BE2C (cell line): ENCODE measurements around the gene DXO.

Experiments
- DNase-seq: peaks from one replicate; pipeline ENCODE4 v3.0.0-alpha.2; 2020
- H3K27me3 ChIP-seq: fragments of 250-450 bp; sonication (Bioruptor Pico); 2 replicates; pipeline ENCODE4 v1.5.1; 2020; ENCODE audit warnings: mild to moderate bottlenecking
- H3K36me3 ChIP-seq: fragments of 250-450 bp; sonication (Bioruptor Pico); 2 replicates; pipeline ENCODE4 v1.5.1; 2020; ENCODE audit warnings: mild to moderate bottlenecking
- H3K4me1 ChIP-seq: fragments of 250-450 bp; sonication (Bioruptor Pico); 2 replicates; pipeline ENCODE4 v1.5.1; 2020
- H3K4me3 ChIP-seq: 2 replicates; pipeline ENCODE4 v1.5.1; 2011; ENCODE audit warnings: low read depth, low read length
- H3K9me3 ChIP-seq: fragments of 250-450 bp; sonication (Bioruptor Pico); 2 replicates; pipeline ENCODE4 v1.5.1; 2020
- TF ChIP-seq, protein P1 (sequence below): IDR thresholded peaks from 2 replicates; pipeline ENCODE4 v1.5.1; 2012; ENCODE audit warnings: mild to moderate bottlenecking, low read depth, low read length

The DXO gene

DNA sequence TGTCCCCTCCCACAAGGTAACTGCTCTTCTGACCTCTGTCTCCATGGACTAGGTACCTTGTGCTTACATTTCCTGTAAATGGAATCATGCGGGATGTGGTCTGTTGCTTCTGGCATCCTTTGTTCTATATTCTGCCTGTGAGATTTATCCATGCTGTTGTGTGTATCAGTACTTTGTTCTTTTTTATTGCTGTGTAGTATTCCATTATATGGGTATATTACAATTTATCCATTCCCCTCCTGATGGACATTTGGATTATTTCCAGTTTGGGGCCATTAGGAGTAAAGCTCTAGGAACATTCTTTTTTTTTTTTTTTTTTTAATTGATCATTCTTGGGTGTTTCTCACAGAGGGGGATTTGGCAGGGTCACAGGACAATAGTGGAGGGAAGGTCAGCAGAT, 41.0 kb downstream of the DXO start:
- Histone ChIP-seq H3K36me3 (no peaks in the 10 kb centered on the region), H3K9me3 (no peaks in the 10 kb centered on the region; the same call in 1 of the 2 replicates), H3K4me3 (no peak overlapping the region), H3K4me1 (no peaks in the 10 kb centered on the region), H3K27me3 (no peaks in the 10 kb centered on the region)
- DNase-seq = no peak
- TF ChIP-seq, protein P1, sequence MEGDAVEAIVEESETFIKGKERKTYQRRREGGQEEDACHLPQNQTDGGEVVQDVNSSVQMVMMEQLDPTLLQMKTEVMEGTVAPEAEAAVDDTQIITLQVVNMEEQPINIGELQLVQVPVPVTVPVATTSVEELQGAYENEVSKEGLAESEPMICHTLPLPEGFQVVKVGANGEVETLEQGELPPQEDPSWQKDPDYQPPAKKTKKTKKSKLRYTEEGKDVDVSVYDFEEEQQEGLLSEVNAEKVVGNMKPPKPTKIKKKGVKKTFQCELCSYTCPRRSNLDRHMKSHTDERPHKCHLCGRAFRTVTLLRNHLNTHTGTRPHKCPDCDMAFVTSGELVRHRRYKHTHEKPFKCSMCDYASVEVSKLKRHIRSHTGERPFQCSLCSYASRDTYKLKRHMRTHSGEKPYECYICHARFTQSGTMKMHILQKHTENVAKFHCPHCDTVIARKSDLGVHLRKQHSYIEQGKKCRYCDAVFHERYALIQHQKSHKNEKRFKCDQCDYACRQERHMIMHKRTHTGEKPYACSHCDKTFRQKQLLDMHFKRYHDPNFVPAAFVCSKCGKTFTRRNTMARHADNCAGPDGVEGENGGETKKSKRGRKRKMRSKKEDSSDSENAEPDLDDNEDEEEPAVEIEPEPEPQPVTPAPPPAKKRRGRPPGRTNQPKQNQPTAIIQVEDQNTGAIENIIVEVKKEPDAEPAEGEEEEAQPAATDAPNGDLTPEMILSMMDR = no peak

DNA sequence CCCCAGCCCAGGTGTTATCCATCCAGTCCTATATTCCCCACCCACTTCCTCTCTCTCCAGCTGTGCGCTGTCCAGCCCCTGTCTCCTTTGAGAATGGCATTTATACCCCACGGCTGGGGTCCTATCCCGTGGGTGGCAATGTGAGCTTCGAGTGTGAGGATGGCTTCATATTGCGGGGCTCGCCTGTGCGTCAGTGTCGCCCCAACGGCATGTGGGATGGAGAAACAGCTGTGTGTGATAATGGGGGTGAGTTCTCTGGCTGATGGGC, 43.3 kb downstream of the DXO start:
- Histone ChIP-seq H3K36me3 (no peaks in the 10 kb centered on the region), H3K9me3 (no peaks in the 10 kb centered on the region; the same call in 1 of the 2 replicates), H3K4me3 (no peak overlapping the region), H3K4me1 (no peaks in the 10 kb centered on the region), H3K27me3 (no peaks in the 10 kb centered on the region)
- TF ChIP-seq, protein P1 = no peak
- DNase-seq = no peak

DNA sequence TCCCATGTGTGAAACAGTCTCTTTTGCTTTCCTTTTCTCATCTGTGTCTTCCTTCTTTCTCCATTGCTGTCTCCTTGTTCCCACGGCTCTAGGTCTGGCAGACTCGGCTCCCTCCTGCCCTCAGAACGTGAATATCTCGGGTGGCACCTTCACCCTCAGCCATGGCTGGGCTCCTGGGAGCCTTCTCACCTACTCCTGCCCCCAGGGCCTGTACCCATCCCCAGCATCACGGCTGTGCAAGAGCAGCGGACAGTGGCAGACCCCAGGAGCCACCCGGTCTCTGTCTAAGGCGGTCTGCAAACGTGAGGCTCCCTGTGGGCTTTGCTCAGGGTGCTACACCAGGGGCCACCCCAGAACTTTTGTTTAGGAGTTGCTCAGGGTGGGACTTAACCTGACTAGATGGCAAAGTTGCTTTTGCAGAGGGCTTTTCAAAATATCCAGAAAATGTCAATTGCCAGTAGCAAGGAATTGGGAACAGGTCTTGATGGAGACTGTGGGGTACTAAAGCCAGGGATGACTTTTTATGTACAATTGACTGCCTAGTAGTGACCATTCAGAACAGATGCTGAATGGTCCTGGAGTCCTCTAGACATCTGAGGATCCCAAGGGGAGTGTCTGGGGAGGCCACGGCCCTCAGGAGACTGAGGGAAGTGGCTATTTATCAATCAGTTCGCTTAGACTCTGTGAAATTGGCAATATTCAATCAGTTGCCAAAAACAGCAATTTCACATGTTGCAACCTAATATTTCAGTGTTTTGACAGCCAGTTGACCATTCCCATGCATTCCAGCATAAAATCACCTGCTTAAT, 43.9 kb downstream of the DXO start:
- Histone ChIP-seq H3K4me1 (no peaks in the 10 kb centered on the region), H3K27me3 (no peaks in the 10 kb centered on the region), H3K36me3 (no peaks in the 10 kb centered on the region), H3K4me3 (no peak overlapping the region), H3K9me3 (no peaks in the 10 kb centered on the region; the same call in 1 of the 2 replicates)
- TF ChIP-seq, protein P1 = no peak
- no peak for DNase-seq

DNA sequence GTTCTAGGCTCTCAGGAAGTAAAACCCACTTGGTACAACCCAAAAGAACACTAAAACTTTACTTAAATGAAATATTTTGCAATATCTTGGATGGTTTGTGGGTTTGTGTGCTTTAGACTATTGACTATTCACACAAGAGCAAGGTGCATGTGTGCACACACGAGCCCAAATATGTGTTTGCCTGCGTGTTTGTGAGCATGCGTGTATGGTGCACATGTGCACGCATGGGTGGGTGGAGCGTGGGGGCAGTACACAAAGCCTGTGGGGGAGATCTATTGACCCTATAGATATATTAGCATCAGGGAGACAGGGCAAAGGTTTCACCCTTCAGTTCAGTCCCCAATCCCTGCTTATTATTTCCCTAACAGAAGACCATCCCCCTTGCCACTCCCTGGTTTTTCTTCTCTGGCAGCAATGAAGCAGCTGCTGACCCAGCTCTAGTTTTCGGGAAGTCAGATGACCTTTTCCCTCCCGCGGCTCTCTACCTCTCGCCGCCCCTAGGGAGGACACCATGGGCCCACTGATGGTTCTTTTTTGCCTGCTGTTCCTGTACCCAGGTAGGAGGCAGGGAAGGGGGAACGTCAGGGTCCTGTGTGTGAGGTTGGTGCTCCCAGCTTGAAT, 44.6 kb downstream of the DXO start, which contains the start of gene C2:
Gene C2, plus strand, starts transcription at position 476 of the 621 bp plus-strand sequence. Its CDS starts 36 bp downstream, at position 512.
- Histone ChIP-seq H3K4me1 (no peaks in the 10 kb centered on the region), H3K9me3 (no peaks in the 10 kb centered on the region; the same call in 1 of the 2 replicates), H3K4me3 (no peak within 1 kb of the TSS), H3K27me3 (no peaks in the 10 kb centered on the region), H3K36me3 (no peaks in the 10 kb centered on the region)
- TF ChIP-seq, protein P1 = no peak
- no peak for DNase-seq

DNA sequence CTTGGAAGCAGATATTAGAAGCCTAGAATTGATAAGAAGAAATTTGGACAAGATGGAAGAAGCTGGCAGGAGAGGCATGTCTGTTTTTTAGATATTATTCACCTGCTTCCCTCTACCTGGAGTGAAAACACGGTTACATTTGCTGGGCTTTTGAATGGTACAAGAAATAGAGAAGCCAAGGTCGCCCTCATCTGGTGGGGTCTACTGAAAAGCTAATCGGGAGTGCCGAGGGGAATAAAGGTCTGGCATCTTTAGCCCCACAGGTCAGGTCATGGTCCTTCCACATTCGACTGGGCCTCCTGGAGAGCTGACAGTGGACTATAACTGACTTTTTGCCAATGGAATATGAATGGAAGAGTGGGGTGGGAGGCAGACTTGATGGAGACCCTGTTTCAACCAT, 49.0 kb downstream of the DXO start:
- Histone ChIP-seq H3K27me3 (no peaks in the 10 kb centered on the region), H3K4me3 (no peak overlapping the region), H3K36me3 (no peaks in the 10 kb centered on the region), H3K9me3 (no peaks in the 10 kb centered on the region), H3K4me1 (no peaks in the 10 kb centered on the region)
- TF ChIP-seq, protein P1 = peak; percentile 37
- DNase-seq = no peak

DNA sequence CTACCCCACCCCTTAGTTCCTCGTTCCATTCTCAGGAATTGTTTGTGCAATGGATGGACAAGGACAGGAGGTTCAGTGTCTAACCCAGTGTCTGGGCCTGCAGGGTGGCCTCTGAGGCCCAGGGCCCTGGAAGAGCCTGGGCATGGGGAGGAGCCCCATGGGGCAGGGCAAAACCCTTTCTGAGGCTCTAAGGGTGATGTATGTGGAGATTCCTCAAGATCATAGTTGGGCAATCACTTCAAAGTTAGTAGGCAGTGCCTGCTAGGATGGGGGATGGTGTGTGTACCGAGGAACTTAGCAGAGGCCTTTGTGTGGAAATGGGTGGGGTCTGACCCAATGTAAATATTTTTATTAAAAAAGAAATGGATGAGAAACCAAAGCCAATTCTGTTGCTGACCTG, 51.1 kb downstream of the DXO start:
- Histone ChIP-seq H3K9me3 (no peaks in the 10 kb centered on the region), H3K4me3 (no peak overlapping the region), H3K27me3 (no peaks in the 10 kb centered on the region), H3K4me1 (no peaks in the 10 kb centered on the region), H3K36me3 (no peaks in the 10 kb centered on the region)
- TF ChIP-seq, protein P1 = no peak
- no peak for DNase-seq
